Activated CD4-positive, alpha-beta T cell treated with anti-CD3 and anti-CD28 coated beads, Interleukin-2, amount 50 U/mL, for 1 hour (primary cell): Measurements from ENCODE around the gene UGT1A6.
"Not testable (repeated sequence)": the region's sequence is repeated elsewhere in the genome, so short reads cannot be mapped to it uniquely, and the experiment has no call there.

Experiments used
- DNase-seq: peaks from one replicate; pipeline ENCODE4 v3.0.0-alpha.2; 2020

UGT1A6 gene

GRCh38 chr2:233736868-233737653, 44.4 kb downstream of the UGT1A6 start:
- DNase-seq, result not testable (repeated sequence)

- DNase-seq, result no peak
Measured at GRCh38 chr2:233740870-233741269, 48.2 kb downstream of the UGT1A6 start.

GRCh38 chr2:233743464-233744259, 51.0 kb downstream of the UGT1A6 start:
- no peak for DNase-seq

- no peak for DNase-seq
Measured at GRCh38 chr2:233745073-233745755, 52.5 kb downstream of the UGT1A6 start.

- DNase-seq, result not testable (repeated sequence)
Measured at GRCh38 chr2:233745838-233746237, 53.1 kb downstream of the UGT1A6 start.

- no peak for DNase-seq
Measured at GRCh38 chr2:233746475-233747282, 54.0 kb downstream of the UGT1A6 start.

GRCh38 chr2:233747283-233747544, 54.5 kb downstream of the UGT1A6 start:
- DNase-seq, result no peak

GRCh38 chr2:233750689-233751088, 58.0 kb downstream of the UGT1A6 start:
- DNase-seq, result not testable (repeated sequence)

- not testable (repeated sequence) for DNase-seq
Measured at GRCh38 chr2:233751212-233752009, 58.7 kb downstream of the UGT1A6 start.

GRCh38 chr2:233754872-233755611, 62.4 kb downstream of the UGT1A6 start:
- DNase-seq, result no peak

GRCh38 chr2:233756429-233757081, 63.9 kb downstream of the UGT1A6 start:
- no peak for DNase-seq

GRCh38 chr2:233758141-233758540, 65.5 kb downstream of the UGT1A6 start:
- no peak for DNase-seq

GRCh38 chr2:233758849-233759248, 66.2 kb downstream of the UGT1A6 start:
- no peak for DNase-seq

GRCh38 chr2:233760043-233760442, 67.4 kb downstream of the UGT1A6 start, which contains the start of gene UGT1A1:
Gene UGT1A1 (plus strand): TSS chr2:233760270. CDS start chr2:233760288, 18 bp downstream.
- no peak for DNase-seq

- no peak for DNase-seq
Measured at GRCh38 chr2:233761040-233761769, 68.5 kb downstream of the UGT1A6 start.

- DNase-seq, result no peak
Measured at GRCh38 chr2:233764264-233764663, 71.6 kb downstream of the UGT1A6 start.

- DNase-seq, result no peak
Measured at GRCh38 chr2:233764761-233765160, 72.1 kb downstream of the UGT1A6 start.

GRCh38 chr2:233766416-233766815, 73.7 kb downstream of the UGT1A6 start:
- no peak for DNase-seq

GRCh38 chr2:233768076-233768475, 75.4 kb downstream of the UGT1A6 start:
- DNase-seq, result no peak

GRCh38 chr2:233769260-233769659, 76.6 kb downstream of the UGT1A6 start:
- DNase-seq, result no peak
